Middle frontal gyrus (tissue), 1 donor: ENCODE results near the gene MMP20.
"Not testable (repeated sequence)": the region's sequence is repeated elsewhere in the genome, so short reads cannot be mapped to it uniquely, and the experiment has no call there.

Experiments used
- DNase-seq: peaks from one replicate; pipeline ENCODE4 v3.0.0-alpha.2; 2015; ENCODE audit warnings: low spot score; ENCODE audit errors: extremely low spot score

Gene MMP20, protein sequence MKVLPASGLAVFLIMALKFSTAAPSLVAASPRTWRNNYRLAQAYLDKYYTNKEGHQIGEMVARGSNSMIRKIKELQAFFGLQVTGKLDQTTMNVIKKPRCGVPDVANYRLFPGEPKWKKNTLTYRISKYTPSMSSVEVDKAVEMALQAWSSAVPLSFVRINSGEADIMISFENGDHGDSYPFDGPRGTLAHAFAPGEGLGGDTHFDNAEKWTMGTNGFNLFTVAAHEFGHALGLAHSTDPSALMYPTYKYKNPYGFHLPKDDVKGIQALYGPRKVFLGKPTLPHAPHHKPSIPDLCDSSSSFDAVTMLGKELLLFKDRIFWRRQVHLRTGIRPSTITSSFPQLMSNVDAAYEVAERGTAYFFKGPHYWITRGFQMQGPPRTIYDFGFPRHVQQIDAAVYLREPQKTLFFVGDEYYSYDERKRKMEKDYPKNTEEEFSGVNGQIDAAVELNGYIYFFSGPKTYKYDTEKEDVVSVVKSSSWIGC

GRCh38 chr11:102625177-102625576 is at the start of gene MMP20:
Gene MMP20, minus strand, starts transcription at chr11:102625332. Its CDS starts 13 bp downstream, at chr11:102625319.
- DNase-seq = no peak

- DNase-seq = no peak
Measured at GRCh38 chr11:102669664-102670063, 44.5 kb upstream of the MMP20 start.

DNA sequence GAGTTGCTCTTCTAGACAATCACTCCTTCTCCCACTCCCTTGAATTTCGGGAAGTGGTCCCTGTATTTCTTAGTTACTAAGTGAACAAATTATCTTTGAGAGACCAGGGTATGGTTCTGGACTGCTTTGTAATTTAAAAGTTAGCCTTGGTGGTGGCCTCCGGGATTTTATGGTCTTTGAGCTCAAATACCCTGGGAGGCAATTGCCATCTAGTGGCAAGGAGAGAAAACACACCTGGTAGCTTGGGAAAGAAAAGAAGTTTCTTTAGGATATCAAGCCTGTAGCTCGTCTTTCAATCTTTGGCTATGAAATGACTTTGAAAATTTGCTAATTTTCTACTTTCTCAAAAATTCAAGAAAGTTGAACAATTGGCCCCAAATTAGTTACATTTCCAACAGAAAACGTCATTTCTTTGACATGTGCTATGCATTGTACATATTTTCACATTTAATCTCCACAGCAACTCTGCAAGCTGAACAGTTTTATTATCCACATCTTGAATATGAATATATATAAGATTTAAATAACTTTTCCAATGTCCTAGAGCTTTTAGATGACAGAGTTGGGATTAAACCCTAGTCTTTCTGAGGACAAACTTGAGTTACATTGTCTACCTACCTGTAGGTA is 41.3 kb upstream of the MMP20 start:
- DNase-seq = no peak

- DNase-seq = no peak
Measured at GRCh38 chr11:102664001-102664752, 39.0 kb upstream of the MMP20 start.

DNA sequence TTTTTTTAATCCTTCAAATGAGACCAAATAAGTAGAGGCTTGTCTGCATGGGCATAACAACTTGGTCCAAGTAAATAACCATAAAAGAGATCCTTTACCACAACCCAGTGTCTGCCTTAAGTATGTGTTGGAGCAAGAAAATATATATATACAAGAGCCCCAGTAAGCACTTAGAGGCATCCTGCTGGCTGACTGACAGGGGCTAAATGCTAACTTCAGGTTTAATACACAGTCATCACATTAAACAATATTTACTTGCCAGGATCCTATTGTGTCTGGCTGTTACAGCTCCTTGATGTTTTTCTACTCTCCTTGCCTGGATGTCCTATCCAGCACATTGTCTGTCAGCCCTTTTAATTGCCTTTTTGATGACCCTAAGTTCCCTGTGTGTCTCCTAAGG is 37.5 kb upstream of the MMP20 start:
- DNase-seq = no peak

DNA sequence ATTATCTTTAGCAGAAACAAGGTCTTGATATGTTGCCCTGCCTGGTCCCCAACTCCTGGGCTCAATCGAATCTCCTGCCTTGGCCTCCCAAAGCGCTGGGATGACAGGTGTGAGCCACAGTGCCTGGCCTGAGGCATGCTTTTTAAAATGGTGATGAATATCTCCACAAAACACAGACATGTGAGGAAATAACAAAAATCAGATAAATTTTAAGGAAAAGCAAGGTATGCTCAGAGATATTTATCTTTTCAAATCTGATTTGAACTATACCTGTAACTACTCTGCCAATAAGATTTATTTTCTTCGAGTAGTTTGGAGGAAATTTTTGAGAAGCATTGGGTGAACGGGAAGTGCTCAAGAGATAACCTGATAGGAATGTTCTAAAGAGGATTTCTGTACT is 35.9 kb upstream of the MMP20 start:
- no peak for DNase-seq

DNA sequence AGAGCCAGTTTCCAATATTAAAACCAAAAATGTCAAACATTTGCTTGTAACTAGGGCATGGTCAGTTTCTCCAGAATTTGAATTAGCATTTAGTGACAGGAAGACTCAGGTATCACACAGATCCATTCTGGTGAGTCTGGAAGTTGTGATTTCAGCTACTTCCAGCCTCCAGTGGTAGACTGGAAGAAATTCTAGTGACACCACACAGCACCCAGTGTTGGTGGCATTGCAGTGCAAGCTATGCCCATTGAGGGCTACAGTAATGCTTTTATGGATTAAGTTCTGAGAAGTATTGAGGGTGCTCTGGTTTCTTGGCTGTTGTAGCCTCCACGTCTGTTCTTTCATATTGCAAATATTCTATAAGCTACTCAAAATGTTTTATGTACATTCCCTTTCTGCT is 31.4 kb upstream of the MMP20 start:
- DNase-seq = no peak

DNA sequence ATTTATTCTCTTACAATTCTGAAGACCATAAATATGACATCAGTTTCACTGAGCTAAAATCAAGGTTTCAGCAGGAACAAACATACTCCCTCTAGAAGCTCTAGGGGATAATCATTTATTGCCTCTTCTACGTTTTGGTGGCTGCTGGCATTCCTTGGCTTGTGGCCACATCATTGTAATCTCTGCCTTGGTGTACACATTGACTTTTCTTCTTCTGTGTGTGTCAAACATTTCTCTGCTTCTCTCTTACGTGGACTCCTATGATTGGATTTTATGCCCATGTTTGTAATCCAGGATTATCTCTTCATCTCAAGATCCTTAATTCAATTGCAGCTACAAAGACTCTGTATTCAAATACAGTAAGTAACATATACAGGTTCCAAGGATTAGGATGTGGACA is 30.4 kb upstream of the MMP20 start:
- no peak for DNase-seq

DNA sequence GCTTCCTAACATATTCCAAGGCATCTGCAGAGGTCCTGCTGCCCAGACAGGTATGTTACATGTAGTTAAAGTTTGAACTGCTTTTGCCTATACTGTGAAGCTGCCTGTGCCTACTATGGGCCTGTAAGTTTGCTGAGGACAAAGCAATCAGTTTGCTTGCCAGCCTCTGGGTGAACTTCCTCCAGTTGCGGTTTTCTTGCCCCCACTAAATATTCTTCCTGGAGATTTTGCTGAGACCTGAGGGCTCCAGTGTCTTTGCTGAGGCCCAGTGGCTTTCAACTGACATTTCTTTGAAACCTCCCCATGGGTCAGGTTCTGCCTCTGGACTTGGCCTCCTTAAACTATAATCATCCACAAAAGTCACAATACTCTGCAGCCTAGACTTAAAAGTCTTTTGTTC is 29.6 kb upstream of the MMP20 start:
- no peak for DNase-seq

- no peak for DNase-seq
Measured at GRCh38 chr11:102653744-102654291, 28.7 kb upstream of the MMP20 start.

DNA sequence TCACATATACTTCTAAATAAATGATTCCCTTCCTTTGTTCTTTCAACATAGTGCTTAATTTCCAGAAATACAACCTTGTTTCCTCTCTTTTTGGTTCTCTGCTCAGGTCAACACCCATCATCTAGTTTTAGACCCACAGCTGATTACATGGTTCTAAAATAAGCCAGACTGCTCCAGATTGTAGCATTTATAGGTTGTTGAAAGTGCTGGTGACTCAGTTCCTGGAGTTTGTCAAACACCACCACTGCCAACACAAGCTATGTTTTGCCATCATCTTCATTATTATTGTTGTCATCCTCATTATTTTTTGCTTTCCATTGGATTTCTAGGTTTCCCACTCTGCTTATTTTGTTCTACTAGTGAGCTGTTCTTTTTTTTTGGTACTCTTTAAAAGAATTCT is 22.3 kb upstream of the MMP20 start:
- DNase-seq = no peak

- no peak for DNase-seq
Measured at GRCh38 chr11:102643941-102644340, 18.8 kb upstream of the MMP20 start.

DNA sequence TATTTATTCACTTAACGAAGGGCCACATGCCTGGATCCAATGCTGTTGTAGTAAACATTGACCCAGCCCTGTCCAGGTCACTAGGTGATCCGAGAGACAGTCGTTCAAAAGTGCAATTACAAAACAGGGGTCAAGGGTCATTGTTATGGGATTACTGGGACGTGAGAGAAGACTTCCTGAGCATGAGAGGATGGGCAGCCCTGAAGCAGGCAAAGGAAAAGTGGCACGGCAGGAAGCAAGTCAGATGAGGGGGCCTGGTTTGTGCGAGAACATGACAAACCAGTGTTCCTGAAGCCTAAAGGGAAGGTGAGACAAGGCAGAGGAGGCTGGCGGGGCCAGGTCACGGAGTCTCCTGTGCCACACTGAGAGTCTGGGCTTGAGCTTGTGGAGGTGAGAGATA is 15.8 kb upstream of the MMP20 start:
- no peak for DNase-seq

GRCh38 chr11:102639656-102640055 is 14.5 kb upstream of the MMP20 start:
- no peak for DNase-seq

DNA sequence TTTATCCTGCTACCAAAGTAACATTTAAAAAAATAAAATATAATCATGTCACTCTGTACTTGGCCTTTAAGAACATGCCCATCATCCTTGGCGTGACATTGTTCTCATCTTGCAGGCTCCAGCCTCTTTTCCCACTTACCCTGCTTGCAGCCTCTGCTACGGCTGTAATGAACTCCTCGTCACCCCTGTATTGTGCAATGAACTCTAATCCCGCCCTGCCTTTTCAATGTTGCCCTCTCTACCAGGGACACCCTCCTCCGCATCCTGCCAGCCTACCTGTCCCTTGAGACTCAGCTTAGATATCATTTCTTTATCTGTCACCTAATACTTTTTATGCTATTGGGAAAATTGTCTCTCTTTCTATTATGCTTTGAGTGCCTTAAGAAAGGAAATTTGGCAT is 12.6 kb upstream of the MMP20 start:
- DNase-seq = no peak

GRCh38 chr11:102633385-102634026 is 8.4 kb upstream of the MMP20 start:
- no peak for DNase-seq

DNA sequence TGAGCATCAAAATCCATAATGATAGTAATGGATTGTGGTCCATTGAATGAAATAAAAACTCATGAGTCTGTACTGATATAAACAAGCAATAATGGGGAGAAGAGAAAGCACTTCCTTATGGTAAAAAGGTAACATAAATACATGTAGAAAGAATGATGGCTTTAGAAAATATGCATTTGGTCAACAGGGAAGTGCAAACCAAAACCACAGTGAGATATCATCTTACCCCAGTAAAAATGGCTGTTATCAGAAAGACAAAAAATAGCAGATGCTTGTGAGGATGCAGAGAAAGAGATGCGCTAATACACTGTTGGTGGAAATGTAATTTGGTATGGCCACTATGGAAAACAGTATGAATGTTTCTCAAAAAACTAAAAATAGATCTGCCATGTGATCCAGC is 6.9 kb upstream of the MMP20 start:
- DNase-seq = no peak

DNA sequence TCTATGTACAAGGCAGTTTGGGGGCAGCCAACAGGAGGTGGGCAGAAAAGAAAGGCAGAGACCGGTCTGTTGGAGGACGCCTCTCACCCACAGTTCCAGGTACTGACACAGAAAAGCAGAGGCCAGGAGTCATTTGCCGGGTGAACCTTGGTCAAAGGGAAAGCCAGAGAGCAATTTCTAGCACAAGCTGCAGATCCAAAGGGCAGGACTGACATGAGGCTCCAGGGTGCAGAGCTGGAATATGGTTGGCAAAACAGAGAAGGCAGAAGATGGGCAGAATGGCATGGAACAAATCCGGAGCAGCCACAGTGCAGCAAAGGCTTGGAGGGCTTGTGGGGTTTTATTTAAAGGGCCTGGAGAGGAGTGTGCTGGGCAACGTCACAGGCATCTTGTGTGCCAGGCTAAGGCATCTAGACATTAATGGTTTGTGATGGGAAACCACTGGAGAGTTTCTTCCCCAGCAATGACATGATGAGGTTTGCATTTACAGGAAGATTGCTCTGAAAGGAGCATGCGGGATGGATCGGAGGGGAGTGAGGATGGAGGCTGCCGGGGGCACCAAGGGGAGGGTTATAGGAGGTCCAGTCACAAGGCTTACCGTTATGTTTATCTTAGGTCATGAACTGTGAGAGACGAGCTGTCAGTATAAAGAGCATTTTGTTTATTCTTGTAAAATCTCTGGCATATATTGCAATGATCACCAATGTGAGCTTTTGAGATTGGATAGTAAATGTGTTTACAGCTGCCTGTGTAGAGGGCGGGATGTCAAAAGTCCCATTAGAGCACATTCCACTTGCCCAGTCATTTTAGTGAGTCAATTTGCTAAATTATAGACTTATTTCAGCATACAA is 5.7 kb upstream of the MMP20 start:
- no peak for DNase-seq

DNA sequence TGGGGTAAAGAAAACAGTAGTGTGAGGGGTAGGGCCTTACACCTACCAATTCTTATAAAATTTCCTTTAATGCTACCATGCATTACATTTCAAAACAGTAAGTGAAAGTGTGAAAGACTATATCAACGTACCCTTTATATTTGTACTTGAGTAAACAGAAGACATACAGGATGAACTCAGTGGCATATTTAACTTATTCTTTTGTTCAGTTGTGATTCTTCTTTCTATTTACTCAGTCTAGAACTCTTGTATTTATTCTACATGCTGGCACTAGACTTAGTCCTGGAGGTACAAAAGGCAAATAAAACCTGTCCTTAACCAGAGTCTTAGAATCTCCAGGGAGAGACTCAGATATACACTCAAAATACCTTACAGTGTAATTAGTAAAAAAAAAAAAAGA is 4.8 kb upstream of the MMP20 start:
- not testable (repeated sequence) for DNase-seq

- DNase-seq = no peak
Measured at GRCh38 chr11:102626676-102627075, 1.5 kb upstream of the MMP20 start.
